NCI-H2107 treated with DMSO at 0.1 percent for 48 hours (cell line): ENCODE data around the gene ASMT.
"Not testable (repeated sequence)": the region's sequence is repeated elsewhere in the genome, so short reads cannot be mapped to it uniquely, and the experiment has no call there.

Experiments used
- DNase-seq: peaks from one replicate; lab custom pipeline; 2025; ENCODE audit not compliant: unreplicated experiment; lab: John Stamatoyannopoulos, UW

Gene ASMT

GRCh38 chrX:1646009-1646408 lies 31.1 kb downstream of the ASMT start:
- no peak for DNase-seq

GRCh38 chrX:1649621-1650020 lies 34.8 kb downstream of the ASMT start:
- no peak for DNase-seq

- DNase-seq = peak; percentile 80
Observed at GRCh38 chrX:1652011-1652811, 37.4 kb downstream of the ASMT start.

GRCh38 chrX:1656379-1656778 lies 41.5 kb downstream of the ASMT start:
- no peak for DNase-seq

DNA sequence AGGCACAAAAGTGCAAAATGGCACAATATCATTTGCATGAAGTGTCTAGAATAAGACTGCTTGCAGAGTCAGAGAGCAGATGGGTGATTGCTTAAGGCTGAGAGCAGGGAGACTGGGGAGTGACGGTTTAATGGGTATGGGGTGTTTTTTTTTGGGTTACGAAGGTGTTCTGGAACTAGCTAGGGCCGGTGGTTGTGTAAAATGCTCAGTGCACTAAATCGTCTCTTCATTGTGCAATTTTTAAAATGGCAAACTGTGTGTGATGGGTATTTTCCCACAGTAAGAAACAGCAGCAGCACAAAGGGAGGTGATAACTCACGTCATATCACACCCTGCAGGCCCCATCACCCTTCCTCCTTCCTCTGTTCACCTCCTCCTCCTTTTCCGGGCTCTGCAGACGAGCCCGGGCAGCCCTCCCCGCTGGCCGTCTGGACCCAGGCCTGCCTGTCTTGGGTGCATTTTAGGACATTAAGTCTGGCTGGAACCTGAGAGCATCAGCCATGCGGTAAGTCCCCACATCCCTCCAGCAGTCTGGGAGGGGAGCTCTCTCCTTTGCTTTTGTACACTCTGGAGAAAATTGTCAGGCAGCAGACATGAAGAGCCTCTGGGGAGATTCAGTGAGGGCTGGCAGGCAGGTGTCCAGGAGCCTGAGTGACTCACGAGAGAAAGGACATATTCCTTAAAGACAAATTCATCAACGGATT lies 42.7 kb downstream of the ASMT start:
- peak; percentile 92 for DNase-seq

DNA sequence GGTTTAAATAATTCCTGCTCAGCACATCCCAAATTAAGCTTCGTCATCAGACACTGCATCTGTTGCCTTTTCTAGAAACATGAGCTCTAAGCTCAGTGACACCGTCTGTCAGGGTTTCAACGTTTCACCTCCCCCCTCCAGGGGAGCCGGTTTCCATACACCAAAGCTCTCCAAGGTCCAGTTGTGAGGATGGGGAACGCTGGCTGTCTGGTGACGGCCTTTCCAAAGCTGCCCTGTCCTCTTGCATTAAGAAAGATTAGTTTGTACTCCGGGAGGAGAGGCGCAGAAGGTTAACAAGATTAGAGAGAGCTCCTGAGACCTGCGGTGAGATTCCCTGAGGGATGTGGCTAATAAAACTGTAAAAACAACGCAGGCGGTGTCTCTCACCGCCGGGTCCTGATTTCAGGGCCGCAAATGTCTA lies 43.2 kb downstream of the ASMT start:
- DNase-seq = peak; percentile 81

GRCh38 chrX:1659664-1660461 lies 45.0 kb downstream of the ASMT start:
- no peak for DNase-seq

GRCh38 chrX:1661048-1661921 lies 46.4 kb downstream of the ASMT start:
- DNase-seq = no peak

- no peak for DNase-seq
Observed at GRCh38 chrX:1661922-1662221, 47.0 kb downstream of the ASMT start.

DNA sequence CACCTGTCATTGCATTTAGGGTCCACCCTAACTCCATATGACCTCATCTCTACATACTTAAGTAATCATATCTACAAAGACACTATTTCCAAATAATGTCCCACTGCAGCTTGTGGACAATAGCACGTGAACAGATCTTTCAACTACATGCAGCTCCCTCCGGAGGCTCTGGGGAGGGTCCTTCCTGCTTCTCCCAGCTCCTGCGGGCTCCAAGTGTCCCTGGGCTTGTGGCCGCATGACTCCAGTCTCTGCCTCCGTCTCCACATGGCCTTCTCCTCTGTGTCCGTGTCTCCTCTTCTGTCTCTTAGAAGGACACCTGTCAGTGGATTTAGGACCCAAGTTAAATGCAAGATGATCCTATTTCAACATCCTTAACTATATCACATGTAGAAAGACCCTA lies 52.7 kb downstream of the ASMT start:
- DNase-seq = no peak

GRCh38 chrX:1673337-1673736 lies 58.5 kb downstream of the ASMT start:
- DNase-seq = no peak

DNA sequence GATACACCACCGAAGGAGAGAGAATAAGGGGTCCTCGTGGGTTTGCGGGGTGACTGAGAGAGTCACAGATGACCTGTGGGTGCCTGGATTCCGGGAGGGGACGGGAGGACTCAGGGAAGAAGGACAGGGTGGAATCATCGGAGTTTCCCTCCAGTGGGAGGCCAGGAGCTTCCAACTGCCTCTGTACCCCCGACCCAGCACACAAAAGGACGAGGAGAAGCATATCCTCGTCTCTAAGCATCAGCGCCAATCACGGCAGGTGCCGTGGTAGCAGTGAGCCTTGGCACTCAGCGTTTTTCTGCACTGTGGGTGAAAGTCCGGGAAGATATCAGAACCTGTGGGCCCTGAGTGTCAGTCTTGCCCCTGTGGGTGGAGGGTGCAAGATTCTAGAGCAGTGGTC lies 62.0 kb downstream of the ASMT start:
- no peak for DNase-seq

- no peak for DNase-seq
Observed at GRCh38 chrX:1679238-1679637, 64.4 kb downstream of the ASMT start.

DNA sequence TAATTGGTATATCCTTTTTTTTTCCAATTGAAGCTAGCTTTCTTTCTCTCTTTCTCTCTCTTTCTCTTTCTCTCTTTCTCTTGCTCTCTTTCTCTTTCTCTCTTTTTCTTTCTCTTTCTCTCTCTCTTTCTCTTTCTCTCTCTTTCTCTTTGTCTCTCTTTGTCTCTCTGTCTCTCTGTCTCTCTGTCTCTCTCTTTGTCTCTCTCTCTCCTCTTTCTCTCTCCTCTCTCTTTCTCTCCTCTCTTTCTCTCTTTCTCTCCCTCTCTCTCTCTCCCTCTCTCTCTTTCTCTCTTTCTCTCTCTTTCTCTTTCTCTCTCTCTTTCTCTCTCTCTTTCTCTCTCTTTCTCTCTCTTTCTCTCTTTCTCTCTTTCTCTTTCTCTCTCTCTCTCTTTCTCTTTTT lies 66.6 kb downstream of the ASMT start:
- no peak for DNase-seq

- not testable (repeated sequence) for DNase-seq
Observed at GRCh38 chrX:1681856-1682255, 67.0 kb downstream of the ASMT start.

- DNase-seq = not testable (repeated sequence)
Observed at GRCh38 chrX:1682501-1682900, 67.6 kb downstream of the ASMT start.

GRCh38 chrX:1684883-1685282 lies 70.0 kb downstream of the ASMT start:
- DNase-seq = not testable (repeated sequence)

DNA sequence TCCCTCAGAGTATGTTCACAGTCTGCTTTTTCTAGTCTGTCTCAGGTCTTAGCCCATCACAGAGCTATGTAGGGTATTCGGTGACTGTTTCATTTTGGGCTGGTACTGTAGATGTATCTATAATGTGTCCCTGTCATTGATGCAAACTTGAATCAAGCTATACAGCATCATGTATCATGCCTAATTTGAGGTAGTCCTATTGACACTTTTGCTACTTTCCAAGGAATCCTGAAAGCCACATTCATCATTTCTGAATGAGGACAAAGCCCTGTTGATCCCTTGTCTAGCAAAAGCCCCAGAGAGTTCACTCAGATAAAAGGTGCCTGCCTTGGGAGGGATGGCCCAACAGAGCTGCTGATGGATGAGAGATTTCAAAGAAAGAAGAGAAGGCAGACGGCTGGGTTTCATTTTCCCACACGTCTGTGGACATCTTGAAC lies 70.6 kb downstream of the ASMT start:
- DNase-seq = not testable (repeated sequence)

DNA sequence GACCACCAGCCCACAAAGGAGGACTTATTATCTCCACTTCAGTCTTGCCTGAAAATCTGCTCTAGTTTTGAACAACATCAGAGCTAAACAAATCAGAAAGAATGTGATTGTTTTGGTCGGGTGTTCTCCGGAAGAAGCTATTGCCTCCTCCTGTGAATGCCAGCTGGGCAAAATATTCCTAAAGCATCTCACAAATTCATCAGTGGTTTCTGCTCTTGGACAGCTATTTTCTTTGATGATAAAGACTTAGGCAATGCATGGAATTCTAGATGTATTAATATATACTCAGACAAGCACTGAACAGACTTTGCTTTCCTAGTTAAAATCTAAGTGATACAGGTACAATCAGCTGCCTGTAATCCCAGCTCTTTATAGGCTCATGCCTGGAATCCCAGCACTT lies 71.8 kb downstream of the ASMT start:
- DNase-seq = no peak
